ENCODE measurements around the gene CDC42BPG. TPM values are rescaled to one million over a fixed set of nuclear protein-coding genes. Genes with fewer than 3 reads are reported as not detected.
A peak's percentile ranks its signal among the peaks of the same experiment; 100 is the strongest.

The CDC42BPG gene
- total RNA-seq, 1 experiment from 2014 or later, result 24.9 TPM

DNA sequence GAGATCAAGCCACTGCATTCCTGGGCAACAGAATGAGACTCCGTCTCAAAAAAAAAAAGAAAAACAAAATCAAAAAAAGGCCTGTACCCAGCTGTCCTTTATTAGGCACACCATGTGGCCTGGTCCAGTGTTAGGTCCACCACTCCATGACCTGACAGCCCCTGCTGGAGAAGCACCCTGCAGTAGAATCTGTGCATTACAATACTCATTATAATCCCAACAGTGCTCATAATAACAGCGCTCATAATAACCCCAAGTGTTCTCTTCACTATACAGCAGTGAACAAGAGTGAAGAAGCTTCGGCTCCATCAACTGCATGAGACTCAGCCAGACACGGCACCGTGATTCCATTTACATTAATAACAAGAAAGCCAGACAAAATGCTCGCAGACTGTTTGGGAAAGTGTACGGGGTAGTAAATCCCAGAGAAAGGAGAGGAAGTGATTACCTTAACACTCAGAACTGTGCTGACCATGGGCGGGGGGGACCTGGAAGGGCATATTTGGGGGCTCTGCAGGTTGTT, 42.8 kb upstream of the CDC42BPG start:
- Histone ChIP-seq H4K8ac (replicated peaks; ENCODE audit: insufficient read length, low read depth, low read length) (no peak overlapping the region), H3K18ac (ENCODE audit: insufficient read length, low read depth, low read length) (no peak overlapping the region), H3K4me2 (ENCODE audit: insufficient read depth, insufficient read length, low read length) (peak overlapping the region; percentile 51), H3T11ph (ENCODE audit: low read length) (no peak overlapping the region), H2BK20ac (ENCODE audit: low read depth, low read length, poor library complexity, severe bottlenecking) (no peak overlapping the region), H2AK5ac (ENCODE audit: insufficient read length, low read length) (no peak overlapping the region), H2BK12ac (ENCODE audit: insufficient read length, low read depth, low read length) (no peak overlapping the region), H2AFZ (ENCODE audit: low read length) (no peak overlapping the region), H3K79me1 (ENCODE audit: insufficient read depth, low read depth, low read length, poor library complexity, severe bottlenecking) (no peaks in the 10 kb centered on the region), H4K91ac (ENCODE audit: insufficient read length, low read depth, low read length) (no peak overlapping the region), H3K79me2 (ENCODE audit: insufficient read depth, low read length) (no peaks in the 10 kb centered on the region), H2BK15ac (ENCODE audit: low read depth, low read length) (no peak overlapping the region), H4K5ac (ENCODE audit: insufficient read length, low read depth, low read length) (no peak overlapping the region), H2BK5ac (ENCODE audit: insufficient read length, low read length) (no peak overlapping the region), H3K14ac (ENCODE audit: insufficient read depth, low read length) (no peak overlapping the region), H4K20me1 (ENCODE audit: control insufficient read depth, insufficient read depth, insufficient read length) (no peaks in the 10 kb centered on the region), H3K27me3 (ENCODE audit: insufficient read depth, low read length) (no peaks in the 10 kb centered on the region), H3K4ac (ENCODE audit: low read depth, low read length) (no peak overlapping the region), H3K23me2 (ENCODE audit: insufficient read length, low read depth, low read length, poor library complexity, severe bottlenecking) (peaks cover 4% of the 10 kb centered on the region), H3K4me1 (ENCODE audit: insufficient read depth, low read length) (no peaks in the 10 kb centered on the region; the same call in 1 of the 2 replicates), H2BK120ac (ENCODE audit: low read depth, low read length, poor library complexity, severe bottlenecking) (no peak overlapping the region), H3K27ac (ENCODE audit: insufficient read length, low read depth, low read length) (no peak overlapping the region), H3K23ac (ENCODE audit: insufficient read length, low read depth, low read length) (no peak overlapping the region), H3K9ac (ENCODE audit: extremely low read depth, insufficient read length, low read length) (no peak overlapping the region), H3K9me3 (ENCODE audit: control insufficient read depth, low read depth, low read length) (no peaks in the 10 kb centered on the region), H3K56ac (ENCODE audit: insufficient read length, low read depth, low read length) (no peak overlapping the region)
- no CpG with 5 or more reads among the region's 8 CpGs for WGBS (ENCODE audit: extremely low coverage, insufficient read length, low lambda C conversion rate)
- Mint-ChIP-seq H3K27me3 (ENCODE audit: low read depth) (0 out of 2 replicates have a peak, but pooled peaks cover 4% of the 10 kb centered on the region), H3K27ac (peak overlapping the region in 1 of 3 experiments; percentile 56; a peak in 3 of 7 replicates), H3K4me1 (peaks cover 12 to 23% of the 10 kb centered on the region in 2 experiments), H3K4me3 (no peak overlapping the region), H3K36me3 (ENCODE audit: insufficient read depth in 1 of 3, low read depth in 3 of 3) (no peaks in the 10 kb centered on the region), H3K9me3 (no peaks in the 10 kb centered on the region; a peak in 1 of 5 replicates)
- no peak for DNase-seq
- TF ChIP-seq, protein P1, sequence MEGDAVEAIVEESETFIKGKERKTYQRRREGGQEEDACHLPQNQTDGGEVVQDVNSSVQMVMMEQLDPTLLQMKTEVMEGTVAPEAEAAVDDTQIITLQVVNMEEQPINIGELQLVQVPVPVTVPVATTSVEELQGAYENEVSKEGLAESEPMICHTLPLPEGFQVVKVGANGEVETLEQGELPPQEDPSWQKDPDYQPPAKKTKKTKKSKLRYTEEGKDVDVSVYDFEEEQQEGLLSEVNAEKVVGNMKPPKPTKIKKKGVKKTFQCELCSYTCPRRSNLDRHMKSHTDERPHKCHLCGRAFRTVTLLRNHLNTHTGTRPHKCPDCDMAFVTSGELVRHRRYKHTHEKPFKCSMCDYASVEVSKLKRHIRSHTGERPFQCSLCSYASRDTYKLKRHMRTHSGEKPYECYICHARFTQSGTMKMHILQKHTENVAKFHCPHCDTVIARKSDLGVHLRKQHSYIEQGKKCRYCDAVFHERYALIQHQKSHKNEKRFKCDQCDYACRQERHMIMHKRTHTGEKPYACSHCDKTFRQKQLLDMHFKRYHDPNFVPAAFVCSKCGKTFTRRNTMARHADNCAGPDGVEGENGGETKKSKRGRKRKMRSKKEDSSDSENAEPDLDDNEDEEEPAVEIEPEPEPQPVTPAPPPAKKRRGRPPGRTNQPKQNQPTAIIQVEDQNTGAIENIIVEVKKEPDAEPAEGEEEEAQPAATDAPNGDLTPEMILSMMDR (conservative IDR thresholded peaks at IDR 0.05), result no peak
